ENCODE results near the gene SMG6.

The SMG6 gene

DNA sequence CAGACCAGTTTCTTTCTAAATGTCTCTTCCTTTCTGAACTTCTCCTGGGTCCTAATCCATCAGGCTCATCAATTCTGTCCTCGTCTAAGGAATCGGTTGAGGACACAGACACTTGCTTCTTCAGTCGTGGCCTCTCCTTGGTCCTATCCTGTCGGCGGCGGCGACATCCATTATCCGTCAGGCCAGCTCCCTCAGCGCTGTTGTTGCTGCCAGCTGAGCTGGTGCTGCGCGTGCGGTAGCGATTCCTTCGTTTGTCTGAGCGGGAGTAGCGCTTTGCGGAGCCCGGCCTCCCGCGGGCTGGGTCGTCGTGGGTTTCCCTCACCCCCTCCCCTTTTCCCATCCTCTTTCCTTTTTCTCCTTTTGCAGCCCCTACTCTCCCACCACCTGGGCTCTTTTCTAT is 3.8 kb downstream of the SMG6 start:
- Histone ChIP-seq H3K36me3 (peaks cover 30% of the 10 kb centered on the region), H3K4me1 (ENCODE audit: control insufficient read depth in 1 of 2, insufficient read depth in 1 of 2, low read depth in 1 of 2, low read length in 1 of 2) (peaks cover 40 to 49% of the 10 kb centered on the region in 2 experiments)
- TF ChIP-seq CTCF (IDR thresholded peaks at IDR 0.05) = no peak

DNA sequence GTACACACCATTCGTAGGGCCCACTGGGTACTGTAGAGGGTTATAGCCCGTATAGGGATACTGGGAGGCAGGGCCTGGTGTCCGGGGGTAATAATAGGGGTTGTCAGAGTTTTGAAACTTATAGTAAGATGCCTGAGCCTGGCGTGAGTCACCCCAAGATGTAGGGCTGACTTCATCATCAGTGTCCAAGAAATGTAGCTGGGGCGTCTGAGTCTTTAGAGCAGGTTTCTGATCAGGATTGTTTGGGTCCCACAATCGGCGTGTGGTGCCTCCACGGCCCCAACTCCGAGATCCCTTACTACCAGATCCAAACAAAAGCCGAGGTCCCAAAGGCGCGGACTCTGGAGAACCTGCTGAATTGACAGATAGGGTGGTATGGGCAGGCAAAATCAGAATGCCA is 4.4 kb downstream of the SMG6 start:
- H3K36me3 ChIP-seq = peaks cover 37% of the 10 kb centered on the region
- no peak overlapping the region for H3K27ac ChIP-seq
- H3K9me3 ChIP-seq = no peaks in the 10 kb centered on the region
- H3K27me3 ChIP-seq = no peaks in the 10 kb centered on the region
- no peak overlapping the region for H3K4me3 ChIP-seq (ENCODE audit: low read depth in 1 of 2, low read length in 1 of 2)
- no peak for TF ChIP-seq CTCF (IDR thresholded peaks at IDR 0.05)
- peaks cover 40 to 48% of the 10 kb centered on the region in 2 experiments for H3K4me1 ChIP-seq (ENCODE audit: control insufficient read depth in 1 of 2, insufficient read depth in 1 of 2, low read depth in 1 of 2, low read length in 1 of 2)

More for the DNA sequence above, 3.8 kb downstream of the SMG6 start:
- peak overlapping the region; percentile 60 for H3K27ac ChIP-seq
- no peaks in the 10 kb centered on the region for H3K27me3 ChIP-seq
- H3K4me3 ChIP-seq (ENCODE audit: low read depth in 1 of 2, low read length in 1 of 2) = no peak overlapping the region
- no peaks in the 10 kb centered on the region for H3K9me3 ChIP-seq

GRCh38 chr17:2297023-2297422 is 6.6 kb downstream of the SMG6 start:
- Histone ChIP-seq H3K9me3 (no peaks in the 10 kb centered on the region), H3K4me1 (ENCODE audit: control insufficient read depth in 1 of 2, insufficient read depth in 1 of 2, low read depth in 1 of 2, low read length in 1 of 2) (peaks cover 28 to 33% of the 10 kb centered on the region in 2 experiments), H3K36me3 (peaks cover 58% of the 10 kb centered on the region), H3K27ac (no peak overlapping the region), H3K4me3 (ENCODE audit: low read depth in 1 of 2, low read length in 1 of 2) (no peak overlapping the region), H3K27me3 (no peaks in the 10 kb centered on the region)
- no peak for TF ChIP-seq CTCF (IDR thresholded peaks at IDR 0.05)

GRCh38 chr17:2295575-2295974 is 8.0 kb downstream of the SMG6 start:
- Histone ChIP-seq H3K4me3 (ENCODE audit: low read depth in 1 of 2, low read length in 1 of 2) (no peak overlapping the region), H3K36me3 (peaks cover 72% of the 10 kb centered on the region), H3K4me1 (ENCODE audit: control insufficient read depth in 1 of 2, insufficient read depth in 1 of 2, low read depth in 1 of 2, low read length in 1 of 2) (peaks cover 14 to 18% of the 10 kb centered on the region in 2 experiments), H3K27ac (no peak overlapping the region), H3K27me3 (no peaks in the 10 kb centered on the region), H3K9me3 (no peaks in the 10 kb centered on the region)
- no peak for TF ChIP-seq CTCF (IDR thresholded peaks at IDR 0.05)

GRCh38 chr17:2292100-2292499 is 11.5 kb downstream of the SMG6 start:
- H3K36me3 ChIP-seq = peaks cover 97% of the 10 kb centered on the region
- no peaks in the 10 kb centered on the region for H3K9me3 ChIP-seq
- H3K4me3 ChIP-seq (ENCODE audit: low read depth in 1 of 2, low read length in 1 of 2) = no peak overlapping the region
- H3K27ac ChIP-seq = no peak overlapping the region
- no peaks in the 10 kb centered on the region for H3K27me3 ChIP-seq
- TF ChIP-seq CTCF (IDR thresholded peaks at IDR 0.05) = no peak
- H3K4me1 ChIP-seq (ENCODE audit: control insufficient read depth in 1 of 2, insufficient read depth in 1 of 2, low read depth in 1 of 2, low read length in 1 of 2) = no peaks in the 10 kb centered on the region

Measured in neutrophil (primary cell).